Measurements from ENCODE around the gene CEP112.

- TF ChIP-seq CTCF (IDR thresholded peaks at IDR 0.05) (peak in 1 of 5 experiments; percentile 18), POLR2A (IDR thresholded peaks at IDR 0.05) (no peak), POLR2AphosphoS5 (IDR thresholded peaks at IDR 0.05) (no peak)
Measured at GRCh38 chr17:65797809-65798208, 394.1 kb downstream of the CEP112 start.
